Mesothelial cell of epicardium (in vitro differentiated cells): ENCODE measurements around the gene ZMYM4. TPM values are rescaled to one million over a fixed set of nuclear protein-coding genes. Genes with fewer than 3 reads are reported as not detected.

ENCODE experiments used
- DNase-seq, 2 experiments: peaks; one replicate each; pipeline ENCODE4 v3.0.0; 2021; ENCODE audit warnings: low spot score in 2 of 2; ENCODE audit not compliant: unreplicated experiment in 2 of 2
- H3K27ac Mint-ChIP-seq: 2 replicates; pipeline ENCODE4 v1.8.0; 2021; ENCODE audit warnings: mixed read lengths
- H3K27me3 Mint-ChIP-seq: 2 replicates; pipeline ENCODE4 v1.8.0; 2021; ENCODE audit warnings: low read depth, mixed read lengths
- H3K36me3 Mint-ChIP-seq: 2 replicates; pipeline ENCODE4 v1.8.0; 2021; ENCODE audit warnings: mixed read lengths
- H3K4me1 Mint-ChIP-seq: 2 replicates; pipeline ENCODE4 v1.8.0; 2021; ENCODE audit warnings: mixed read lengths
- H3K4me3 Mint-ChIP-seq: 2 replicates; pipeline ENCODE4 v1.8.0; 2021; ENCODE audit warnings: mild to moderate bottlenecking, moderate library complexity, mixed read lengths
- H3K9me3 Mint-ChIP-seq: 2 replicates; pipeline ENCODE4 v1.8.0; 2021; ENCODE audit warnings: mixed read lengths
- CTCF ChIP-seq: fragments of 200-600 bp; sonication (generic); IDR thresholded peaks from one replicate; pipeline ENCODE4 v1.5.0; 2021; ENCODE audit warnings: antibody characterized with exemption; ENCODE audit not compliant: unreplicated experiment
- total RNA-seq: library from RNA; stranded (reverse); gene quantifications from 3 replicates; pipeline ENCODE4 v1.2.1, GENCODE V29; 2021

ZMYM4 gene
- total RNA-seq, 1 donor from 2014 or later = 91.3 TPM

GRCh38 chr1:35269201-35269988, 886 bp downstream of the ZMYM4 start:
- no peaks in the 10 kb centered on the region for H3K27me3 Mint-ChIP-seq
- H3K9me3 Mint-ChIP-seq = no peaks in the 10 kb centered on the region
- no peak for DNase-seq
- peaks cover 13% of the 10 kb centered on the region for H3K36me3 Mint-ChIP-seq
- peaks cover 35% of the 10 kb centered on the region for H3K4me1 Mint-ChIP-seq
- H3K27ac Mint-ChIP-seq = peak overlapping the region; percentile 87
- no peak for TF ChIP-seq CTCF
- peak overlapping the region; percentile 79 for H3K4me3 Mint-ChIP-seq

- peaks cover 30% of the 10 kb centered on the region for H3K4me1 Mint-ChIP-seq
- no peak for TF ChIP-seq CTCF
- DNase-seq = no peak
- H3K27me3 Mint-ChIP-seq = no peaks in the 10 kb centered on the region
- peaks cover 13% of the 10 kb centered on the region for H3K36me3 Mint-ChIP-seq
- H3K27ac Mint-ChIP-seq = peak overlapping the region; percentile 87
- H3K4me3 Mint-ChIP-seq = peak overlapping the region; percentile 79
- no peaks in the 10 kb centered on the region for H3K9me3 Mint-ChIP-seq
Observed at GRCh38 chr1:35269989-35270289, 1.4 kb downstream of the ZMYM4 start.

GRCh38 chr1:35270836-35271235, 2.3 kb downstream of the ZMYM4 start:
- Mint-ChIP-seq H3K4me3 (peak overlapping the region; percentile 44), H3K36me3 (peaks cover 13% of the 10 kb centered on the region), H3K27ac (peak overlapping the region; percentile 44), H3K4me1 (peaks cover 22% of the 10 kb centered on the region), H3K9me3 (no peaks in the 10 kb centered on the region), H3K27me3 (no peaks in the 10 kb centered on the region)
- TF ChIP-seq CTCF = no peak
- DNase-seq = no peak

- no peak for TF ChIP-seq CTCF
- H3K9me3 Mint-ChIP-seq = peaks cover under 1% of the 10 kb centered on the region
- no peak overlapping the region for H3K27ac Mint-ChIP-seq
- no peak overlapping the region for H3K4me3 Mint-ChIP-seq
- peaks cover 23% of the 10 kb centered on the region for H3K4me1 Mint-ChIP-seq
- peaks cover 22% of the 10 kb centered on the region for H3K36me3 Mint-ChIP-seq
- DNase-seq = no peak
- H3K27me3 Mint-ChIP-seq = no peaks in the 10 kb centered on the region
Observed at GRCh38 chr1:35274197-35274596, 5.7 kb downstream of the ZMYM4 start.

GRCh38 chr1:35278886-35279554, 10.5 kb downstream of the ZMYM4 start:
- H3K27ac Mint-ChIP-seq = no peak overlapping the region

More at GRCh38 chr1:35278886-35279554, 10.5 kb downstream of the ZMYM4 start:
- Mint-ChIP-seq H3K4me3 (no peak overlapping the region), H3K4me1 (peaks cover 7% of the 10 kb centered on the region), H3K9me3 (peaks cover 27% of the 10 kb centered on the region), H3K36me3 (peaks cover 43% of the 10 kb centered on the region), H3K27me3 (no peaks in the 10 kb centered on the region)
- no peak for DNase-seq
- no peak for TF ChIP-seq CTCF
